HepG2 (cell line): Measurements from ENCODE around the gene UBC. TPM values are rescaled to one million over a fixed set of nuclear protein-coding genes. Genes with fewer than 3 reads are reported as not detected.
A peak's percentile ranks its signal among the peaks of the same experiment; 100 is the strongest.

Experiments
- CBX1 ChIP-seq: IDR thresholded peaks from one replicate; pipeline ENCODE4 v1.6.1; 2016; ENCODE audit warnings: antibody characterized with exemption, low read depth
- CCAR2 ChIP-seq: fragments of 200-400 bp; formaldehyde crosslinking; optimal IDR thresholded peaks from 2 replicates; pipeline ENCODE3; 2018; ENCODE audit warnings: low read depth, mild to moderate bottlenecking, low read length, moderate library complexity
- GZF1 ChIP-seq: sonication (generic); formaldehyde crosslinking; IDR thresholded peaks from 2 replicates; pipeline ENCODE4 v1.5.1; 2020; ENCODE audit warnings: mild to moderate bottlenecking, missing genetic modification reagents
- IKZF1 ChIP-seq: fragments of 450-650 bp; IDR thresholded peaks from 2 replicates; pipeline ENCODE4 v1.7.1; 2016
- KLF11 ChIP-seq: IDR thresholded peaks from 2 replicates; pipeline ENCODE4 v1.6.1; 2016; ENCODE audit warnings: missing compliant biosample characterization
- MXD4 ChIP-seq: IDR thresholded peaks from 2 replicates; pipeline ENCODE4 v1.6.1; 2016; ENCODE audit warnings: mild to moderate bottlenecking, missing biosample characterization, missing genetic modification reagents
- NFE2L1 ChIP-seq: sonication (generic); formaldehyde crosslinking; IDR thresholded peaks from 2 replicates; pipeline ENCODE4 v1.4.0; 2020; ENCODE audit warnings: missing genetic modification reagents, mild to moderate bottlenecking, borderline replicate concordance
- NFYC ChIP-seq: IDR thresholded peaks from 2 replicates; pipeline ENCODE4 v1.6.1; 2016; ENCODE audit warnings: missing genetic modification reagents, missing compliant biosample characterization
- PAX8 ChIP-seq: sonication (generic); formaldehyde crosslinking; IDR thresholded peaks from 2 replicates; pipeline ENCODE4 v1.8.0; 2022; ENCODE audit warnings: mild to moderate bottlenecking, missing genetic modification reagents, borderline replicate concordance
- PHF21A ChIP-seq: sonication (generic); formaldehyde crosslinking; IDR thresholded peaks from 2 replicates; pipeline ENCODE4 v1.5.0; 2020; ENCODE audit warnings: mild to moderate bottlenecking, missing genetic modification reagents
- SMYD3 ChIP-seq: sonication (generic); formaldehyde crosslinking; IDR thresholded peaks from 2 replicates; pipeline ENCODE4 v1.8.1; 2023; ENCODE audit warnings: mild to moderate bottlenecking, missing genetic modification reagents
- SP1 ChIP-seq, 2 experiments: fragments of 450-650 bp in 1 of 2; sonication (generic) in 1 of 2; formaldehyde crosslinking in 1 of 2; IDR thresholded peaks; 2 replicates each; pipeline versions ENCODE4 v1.4.0 to v1.6.1; 2016 to 2020; ENCODE audit warnings: missing genetic modification reagents in 1 of 2
- ZC3H13 ChIP-seq: sonication (generic); formaldehyde crosslinking; IDR thresholded peaks from 2 replicates; pipeline ENCODE4 v1.8.1; 2023; ENCODE audit warnings: mild to moderate bottlenecking, missing genetic modification reagents, moderate library complexity
- ZC3H4 ChIP-seq: sonication (generic); formaldehyde crosslinking; IDR thresholded peaks from 2 replicates; pipeline ENCODE4 v1.4.0; 2020; ENCODE audit warnings: missing genetic modification reagents, borderline replicate concordance
- ZNF17 ChIP-seq: sonication (generic); formaldehyde crosslinking; IDR thresholded peaks from 2 replicates; pipeline ENCODE4 v1.5.0; 2020; ENCODE audit warnings: mild to moderate bottlenecking, missing genetic modification reagents
- ZNF276 ChIP-seq: sonication (generic); formaldehyde crosslinking; IDR thresholded peaks from 2 replicates; pipeline ENCODE4 v1.4.0; 2020; ENCODE audit warnings: mild to moderate bottlenecking, low read depth, missing genetic modification reagents
- ZNF282 ChIP-seq: fragments of 450-650 bp; IDR thresholded peaks from 2 replicates; pipeline ENCODE4 v1.6.1; 2018; ENCODE audit not compliant: partially characterized antibody
- ZNF3 ChIP-seq: IDR thresholded peaks from 2 replicates; pipeline ENCODE4 v1.7.0; 2017; ENCODE audit warnings: inconsistent platforms
- ZNF30 ChIP-seq: sonication (generic); formaldehyde crosslinking; IDR thresholded peaks from 2 replicates; pipeline ENCODE4 v1.5.0; 2020; ENCODE audit warnings: mild to moderate bottlenecking, missing genetic modification reagents
- ZNF777 ChIP-seq: sonication (generic); formaldehyde crosslinking; IDR thresholded peaks from 2 replicates; pipeline ENCODE4 v1.4.0; 2020; ENCODE audit warnings: missing genetic modification reagents
- ZSCAN22 ChIP-seq: sonication (generic); formaldehyde crosslinking; IDR thresholded peaks from 2 replicates; pipeline ENCODE4 v1.4.0; 2020; ENCODE audit warnings: mild to moderate bottlenecking, missing genetic modification reagents
- polyA plus RNA-seq, 8 experiments: library from polyadenylated mRNA; depleted of rRNA in 3 of 8; stranded (reverse) in 7 of 8; unstranded in 1 of 8; fragments of >200 nt; fragmentation: Illumina TruSeq in 4 of 8; extraction: Trizol in 4 of 8; gene quantifications; 2 replicates each; pipeline versions ENCODE4 v1.2.1 to v1.2.3, GENCODE V29; 2011 to 2016; ENCODE audit warnings: low read depth in 4 of 8, missing spikeins in 1 of 8, mixed read lengths in 1 of 8; ENCODE audit not compliant: insufficient read depth in 1 of 8
- total RNA-seq, 5 experiments: library from RNA; depleted of rRNA; stranded (reverse); fragments of >200 nt; fragmentation: Illumina TruSeq; extraction: Trizol; gene quantifications; 2 replicates each; pipeline ENCODE4 v1.2.3, GENCODE V29; 2016; ENCODE audit warnings: low read depth in 1 of 5
- TF ChIP-seq, protein P1 (sequence below): sonication (generic); formaldehyde crosslinking; IDR thresholded peaks from 2 replicates; pipeline ENCODE4 v1.5.1; 2020; ENCODE audit warnings: missing genetic modification reagents, mild to moderate bottlenecking, borderline replicate concordance
- TF ChIP-seq, protein P2 (sequence below): sonication (generic); formaldehyde crosslinking; conservative IDR thresholded peaks from 2 replicates; pipeline ENCODE4 v1.4.0; 2020; ENCODE audit warnings: missing genetic modification reagents
- TF ChIP-seq, protein P3 (sequence below): sonication (generic); formaldehyde crosslinking; IDR thresholded peaks from 2 replicates; pipeline ENCODE4 v1.4.0; 2020; ENCODE audit warnings: missing genetic modification reagents, mild to moderate bottlenecking, borderline replicate concordance

Gene UBC
- total and polyA plus RNA-seq, 2 of the 13 experiments (the other 11 are each of a cell fraction or from before 2014, with no cell fraction given): 805 to 1,432 TPM

GRCh38 chr12:124917135-124917840 lies 2.8 kb upstream of the UBC start (continued):
- TF ChIP-seq, protein P1, sequence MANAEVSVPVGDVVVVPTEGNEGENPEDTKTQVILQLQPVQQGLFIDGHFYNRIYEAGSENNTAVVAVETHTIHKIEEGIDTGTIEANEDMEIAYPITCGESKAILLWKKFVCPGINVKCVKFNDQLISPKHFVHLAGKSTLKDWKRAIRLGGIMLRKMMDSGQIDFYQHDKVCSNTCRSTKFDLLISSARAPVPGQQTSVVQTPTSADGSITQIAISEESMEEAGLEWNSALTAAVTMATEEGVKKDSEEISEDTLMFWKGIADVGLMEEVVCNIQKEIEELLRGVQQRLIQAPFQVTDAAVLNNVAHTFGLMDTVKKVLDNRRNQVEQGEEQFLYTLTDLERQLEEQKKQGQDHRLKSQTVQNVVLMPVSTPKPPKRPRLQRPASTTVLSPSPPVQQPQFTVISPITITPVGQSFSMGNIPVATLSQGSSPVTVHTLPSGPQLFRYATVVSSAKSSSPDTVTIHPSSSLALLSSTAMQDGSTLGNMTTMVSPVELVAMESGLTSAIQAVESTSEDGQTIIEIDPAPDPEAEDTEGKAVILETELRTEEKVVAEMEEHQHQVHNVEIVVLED: peak; percentile 94
- TF ChIP-seq KLF11 (CRISPR knock-in tag) (no peak; the same call in 1 of the 2 replicates), ZC3H4 (CRISPR knock-in tag) (no peak), CCAR2 (no peak), SP1 (IDR thresholded peaks at IDR 0.05) (no peak), SP1 (CRISPR knock-in tag; IDR thresholded peaks at IDR 0.05) (peak; percentile 71), ZC3H13 (CRISPR knock-in tag) (no peak; the same call in 1 of the 2 replicates), ZNF30 (CRISPR knock-in tag) (no peak), ZNF777 (CRISPR knock-in tag) (peak; percentile 47; the same call in 1 of the 2 replicates), IKZF1 (no peak), CBX1 (peak; percentile 39), NFYC (CRISPR knock-in tag) (peak; percentile 86), GZF1 (no peak), PAX8 (CRISPR knock-in tag) (no peak), NFE2L1 (CRISPR knock-in tag) (peak; percentile 95; the same call in 1 of the 2 replicates), SMYD3 (CRISPR knock-in tag) (0 out of 2 replicates have a peak, but pooled peaks have one; percentile 67), PHF21A (CRISPR knock-in tag) (peak; percentile 72), ZNF282 (no peak), MXD4 (no peak), ZNF3 (CRISPR knock-in tag) (peak; percentile 21; the same call in 1 of the 2 replicates), ZSCAN22 (no peak), ZNF276 (no peak), ZNF17 (CRISPR knock-in tag) (no peak)
- TF ChIP-seq, protein P2, sequence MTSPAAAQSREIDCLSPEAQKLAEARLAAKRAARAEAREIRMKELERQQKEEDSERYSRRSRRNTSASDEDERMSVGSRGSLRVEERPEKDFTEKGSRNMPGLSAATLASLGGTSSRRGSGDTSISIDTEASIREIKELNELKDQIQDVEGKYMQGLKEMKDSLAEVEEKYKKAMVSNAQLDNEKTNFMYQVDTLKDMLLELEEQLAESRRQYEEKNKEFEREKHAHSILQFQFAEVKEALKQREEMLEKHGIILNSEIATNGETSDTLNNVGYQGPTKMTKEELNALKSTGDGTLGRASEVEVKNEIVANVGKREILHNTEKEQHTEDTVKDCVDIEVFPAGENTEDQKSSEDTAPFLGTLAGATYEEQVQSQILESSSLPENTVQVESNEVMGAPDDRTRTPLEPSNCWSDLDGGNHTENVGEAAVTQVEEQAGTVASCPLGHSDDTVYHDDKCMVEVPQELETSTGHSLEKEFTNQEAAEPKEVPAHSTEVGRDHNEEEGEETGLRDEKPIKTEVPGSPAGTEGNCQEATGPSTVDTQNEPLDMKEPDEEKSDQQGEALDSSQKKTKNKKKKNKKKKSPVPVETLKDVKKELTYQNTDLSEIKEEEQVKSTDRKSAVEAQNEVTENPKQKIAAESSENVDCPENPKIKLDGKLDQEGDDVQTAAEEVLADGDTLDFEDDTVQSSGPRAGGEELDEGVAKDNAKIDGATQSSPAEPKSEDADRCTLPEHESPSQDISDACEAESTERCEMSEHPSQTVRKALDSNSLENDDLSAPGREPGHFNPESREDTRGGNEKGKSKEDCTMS (CRISPR knock-in tag): no peak
- TF ChIP-seq, protein P3, sequence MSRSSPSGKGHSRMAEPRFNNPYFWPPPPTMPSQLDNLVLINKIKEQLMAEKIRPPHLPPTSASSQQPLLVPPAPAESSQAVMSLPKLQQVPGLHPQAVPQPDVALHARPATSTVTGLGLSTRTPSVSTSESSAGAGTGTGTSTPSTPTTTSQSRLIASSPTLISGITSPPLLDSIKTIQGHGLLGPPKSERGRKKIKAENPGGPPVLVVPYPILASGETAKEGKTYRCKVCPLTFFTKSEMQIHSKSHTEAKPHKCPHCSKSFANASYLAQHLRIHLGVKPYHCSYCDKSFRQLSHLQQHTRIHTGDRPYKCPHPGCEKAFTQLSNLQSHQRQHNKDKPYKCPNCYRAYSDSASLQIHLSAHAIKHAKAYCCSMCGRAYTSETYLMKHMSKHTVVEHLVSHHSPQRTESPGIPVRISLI: peak; percentile 100
